Common myeloid progenitor, CD34-positive (primary cell): ENCODE measurements around the gene MEAK7.

Experiments
- CTCF ChIA-PET: fragments of 350-600 bp; sonication (Branson Sonifier 250); formaldehyde crosslinking; loops from one replicate; lab custom pipeline; 2021; ENCODE audit warnings: antibody characterized with exemption; lab: Charles Lee
- POLR2A ChIA-PET: fragments of 350-600 bp; sonication (Branson Sonifier 250); formaldehyde crosslinking; loops from one replicate; lab custom pipeline; 2021; ENCODE audit warnings: antibody characterized with exemption; lab: Charles Lee
- DNase-seq, 3 donors: peaks; one replicate each; pipeline versions ENCODE4 v3.0.0 to v3.0.0-alpha.2; 2013
- H3K27ac ChIP-seq, 2 experiments: 1 replicate in 1 of 2; 2 replicates in 1 of 2; pipeline ENCODE4 v1.7.0; 2013; ENCODE audit warnings: inconsistent platforms in 2 of 2, low read length in 2 of 2, mild to moderate bottlenecking in 2 of 2, low read depth in 1 of 2, moderate library complexity in 1 of 2; ENCODE audit not compliant: severe bottlenecking in 2 of 2, insufficient read depth in 1 of 2, poor library complexity in 1 of 2
- H3K27me3 ChIP-seq, 5 experiments: replicated peaks in 2 of 5; 1 replicate in 3 of 5; 2 replicates in 2 of 5; pipeline versions ENCODE4 v1.6.1 to v1.7.0; 2013; ENCODE audit warnings: low read length in 4 of 5, mild to moderate bottlenecking in 2 of 5, moderate library complexity in 2 of 5, inconsistent platforms in 1 of 5; ENCODE audit not compliant: insufficient read depth in 5 of 5, control insufficient read depth in 4 of 5
- H3K36me3 ChIP-seq, 4 experiments: 1 replicate in 2 of 4; 2 replicates in 2 of 4; pipeline versions ENCODE4 v1.6.1 to v1.7.0; 2013; ENCODE audit warnings: low read length in 3 of 4, control low read depth in 1 of 4, mild to moderate bottlenecking in 1 of 4; ENCODE audit not compliant: control insufficient read depth in 4 of 4, insufficient read depth in 4 of 4
- H3K4me1 ChIP-seq, 4 experiments: 1 replicate in 3 of 4; 2 replicates in 1 of 4; pipeline versions ENCODE4 v1.6.1 to v1.7.1; 2013; ENCODE audit warnings: low read length in 3 of 4, mild to moderate bottlenecking in 3 of 4, control low read depth in 1 of 4, inconsistent platforms in 1 of 4, moderate library complexity in 1 of 4; ENCODE audit not compliant: control insufficient read depth in 4 of 4, insufficient read depth in 4 of 4; ENCODE audit errors: control extremely low read depth in 1 of 4
- H3K4me3 ChIP-seq, 7 experiments: 1 replicate in 4 of 7; 2 replicates in 3 of 7; pipeline versions ENCODE4 v1.5.1 to v1.7.0; 2013; ENCODE audit warnings: mild to moderate bottlenecking in 7 of 7, low read length in 6 of 7, moderate library complexity in 6 of 7, inconsistent platforms in 2 of 7, low read depth in 2 of 7, control low read depth in 1 of 7; ENCODE audit not compliant: insufficient read depth in 4 of 7, control insufficient read depth in 1 of 7; ENCODE audit errors: extremely low read depth in 1 of 7
- H3K9me3 ChIP-seq, 5 experiments: 1 replicate in 4 of 5; 2 replicates in 1 of 5; pipeline versions ENCODE4 v1.6.1 to v1.7.1; 2013; ENCODE audit warnings: low read length in 4 of 5, mild to moderate bottlenecking in 2 of 5, inconsistent platforms in 1 of 5, low read depth in 1 of 5, moderate library complexity in 1 of 5; ENCODE audit not compliant: control insufficient read depth in 4 of 5, insufficient read depth in 2 of 5; ENCODE audit errors: control extremely low read depth in 1 of 5
- WGBS: methylation state at CpG from one replicate; pipeline ENCODE4 v1.1.5; 2013; ENCODE audit not compliant: insufficient coverage; 5-methylcytosine and 5-hydroxymethylcytosine counted together

MEAK7 gene

GRCh38 chr16:84507011-84507982, 2.8 kb upstream of the MEAK7 start:
- CTCF ChIA-PET, result interaction anchor here (0.8 to 12.9 kb wide), 9 partner anchors 8 to 550 kb away, joined by 3 to 151 read pairs (median 4); partner anchors contain the start of gene COTL1
- H3K27ac ChIP-seq, result no peak overlapping the region

GRCh38 chr16:84505249-84506187, 1.1 kb upstream of the MEAK7 start:
- CTCF ChIA-PET, result interaction anchor here (1.0 to 12.9 kb wide), 12 partner anchors 8 to 549 kb away, joined by 3 to 151 read pairs (median 4); partner anchors contain the start of gene COTL1
- Histone ChIP-seq H3K4me1 (peaks cover 0 to 24% (median 21%) of the 10 kb centered on the region in 4 experiments), H3K9me3 (no peaks in the 10 kb centered on the region), H3K36me3 (peaks cover 0 to 7% (median 1%) of the 10 kb centered on the region in 4 experiments), H3K4me3 (peak overlapping the region in 5 of 7 experiments; percentile 85 to 99 (median 89)), H3K27me3 (no peaks in the 10 kb centered on the region), H3K27ac (peak overlapping the region in 1 of 2 experiments; percentile 70)
- no peak for DNase-seq
- 79% methylated on average over 32 of the region's 33 CpGs for WGBS
- POLR2A ChIA-PET, result interaction anchor here (0.6 to 0.7 kb wide), 2 partner anchors 92 to 614 kb away, joined by 3 to 5 read pairs; no protein-coding TSS in a partner anchor

More at GRCh38 chr16:84507011-84507982, 2.8 kb upstream of the MEAK7 start:
- peaks cover 0 to 24% (median 21%) of the 10 kb centered on the region in 4 experiments for H3K4me1 ChIP-seq
- H3K36me3 ChIP-seq, result peaks cover 0 to 3% (median 0%) of the 10 kb centered on the region in 4 experiments
- H3K4me3 ChIP-seq, result no peak overlapping the region
- WGBS, result 66% methylated on average over 21 of the region's 27 CpGs
- DNase-seq, result peak in 2 of 3 donors; percentile 70 to 78
- H3K27me3 ChIP-seq, result no peaks in the 10 kb centered on the region
- POLR2A ChIA-PET, result interaction anchor here (0.7 kb wide), 1 partner anchor 248 kb away, joined by 3 read pairs; no protein-coding TSS in a partner anchor
- H3K9me3 ChIP-seq, result no peaks in the 10 kb centered on the region

GRCh38 chr16:84503751-84504395, 586 bp downstream of the MEAK7 start:
- ChIA-PET POLR2A (no interaction called here), CTCF (interaction anchor here (1.0 to 1.1 kb wide), 2 partner anchors 119 to 196 kb away, joined by 3 to 4 read pairs; no protein-coding TSS in a partner anchor)
- H3K36me3 ChIP-seq, result peaks cover 0 to 10% (median 1%) of the 10 kb centered on the region in 4 experiments
- no peak for DNase-seq
- H3K27ac ChIP-seq, result peak overlapping the region in 1 of 2 experiments; percentile 70
- H3K4me3 ChIP-seq, result peak overlapping the region; percentile 71 to 99 (median 86)
- no peaks in the 10 kb centered on the region for H3K27me3 ChIP-seq
- no peaks in the 10 kb centered on the region for H3K9me3 ChIP-seq
- peaks cover 0 to 24% (median 21%) of the 10 kb centered on the region in 4 experiments for H3K4me1 ChIP-seq
- WGBS, result 92% methylated on average over 5 of the region's 13 CpGs

GRCh38 chr16:84502581-84502980, 1.9 kb downstream of the MEAK7 start:
- Histone ChIP-seq H3K9me3 (no peaks in the 10 kb centered on the region), H3K27ac (no peak overlapping the region), H3K4me3 (no peak overlapping the region), H3K27me3 (no peaks in the 10 kb centered on the region), H3K36me3 (peaks cover 0 to 10% (median 4%) of the 10 kb centered on the region in 4 experiments), H3K4me1 (peaks cover 0 to 24% (median 21%) of the 10 kb centered on the region in 4 experiments)
- ChIA-PET CTCF (interaction anchor here (0.9 kb wide), 1 partner anchor 21 kb away, joined by 3 read pairs; no protein-coding TSS in a partner anchor), POLR2A (no interaction called here)
- 100% methylated on average over 6 of the region's 6 CpGs for WGBS
- no peak for DNase-seq

GRCh38 chr16:84502075-84502474, 2.4 kb downstream of the MEAK7 start:
- WGBS, result 93% methylated on average over 13 of the region's 13 CpGs
- Histone ChIP-seq H3K27ac (no peak overlapping the region), H3K36me3 (peaks cover 0 to 10% (median 8%) of the 10 kb centered on the region in 4 experiments), H3K4me1 (peaks cover 0 to 24% (median 21%) of the 10 kb centered on the region in 4 experiments), H3K9me3 (no peaks in the 10 kb centered on the region), H3K27me3 (no peaks in the 10 kb centered on the region), H3K4me3 (no peak overlapping the region)
- POLR2A ChIA-PET, result no interaction called here
- DNase-seq, result no peak
- CTCF ChIA-PET, result interaction anchor here (0.9 kb wide), 1 partner anchor 20 kb away, joined by 3 read pairs; no protein-coding TSS in a partner anchor
